NCI-H526 (cell line): ENCODE results near the gene RPL21.
A peak's percentile ranks its signal among the peaks of the same experiment; 100 is the strongest.
"Not testable (repeated sequence)": the region's sequence is repeated elsewhere in the genome, so short reads cannot be mapped to it uniquely, and the experiment has no call there.

Experiments
- DNase-seq, 2 experiments: peaks; one replicate each; lab custom pipeline; 2025; lab: John Stamatoyannopoulos, UW

The RPL21 gene

GRCh38 chr13:27251166-27252091, at the start of gene RPL21:
Gene RPL21, plus strand, starts transcription at chr13:27251558. Its CDS starts 2,219 bp downstream, at chr13:27253777.
- DNase-seq: peak; percentile 92 to 99

GRCh38 chr13:27201661-27202060, 49.7 kb upstream of the RPL21 start:
- DNase-seq: no peak

- no peak for DNase-seq
These were observed 48.2 kb upstream of the RPL21 start for GRCh38 chr13:27203186-27203585.

- peak in 1 of 2 experiments; percentile 40 for DNase-seq
These were observed 47.5 kb upstream of the RPL21 start for GRCh38 chr13:27203854-27204253.

- no peak for DNase-seq
These were observed 42.8 kb upstream of the RPL21 start for GRCh38 chr13:27208514-27208913.

- DNase-seq: no peak
These were observed 40.1 kb upstream of the RPL21 start for GRCh38 chr13:27211271-27211670.

- DNase-seq: no peak
These were observed 39.5 kb upstream of the RPL21 start for GRCh38 chr13:27211771-27212364.

GRCh38 chr13:27213386-27213785, 38.0 kb upstream of the RPL21 start:
- not testable (repeated sequence) for DNase-seq

- not testable (repeated sequence) for DNase-seq
These were observed 33.6 kb upstream of the RPL21 start for GRCh38 chr13:27217791-27218190.

GRCh38 chr13:27218861-27219260, 32.5 kb upstream of the RPL21 start:
- not testable (repeated sequence) for DNase-seq

DNA sequence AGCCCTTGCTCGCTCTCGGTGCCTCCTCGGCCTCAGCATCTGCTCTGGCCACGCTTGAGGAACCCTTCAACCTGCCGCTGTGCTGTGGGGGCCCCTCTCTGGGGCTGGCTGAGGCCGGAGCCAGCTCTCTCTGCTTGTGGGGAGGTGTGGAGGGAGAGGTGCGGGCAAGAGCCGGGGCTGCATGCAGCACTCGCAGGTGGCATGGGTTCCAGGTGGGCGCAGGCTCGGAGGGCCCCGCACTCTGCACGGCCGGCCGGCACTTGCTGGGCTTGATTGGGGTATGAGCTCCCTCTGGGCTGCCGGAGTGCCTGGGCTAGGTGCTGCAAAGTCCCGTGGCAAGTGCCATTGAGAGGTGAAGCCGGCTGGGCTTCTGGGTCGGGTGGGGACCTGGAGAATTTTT, 31.7 kb upstream of the RPL21 start:
- no peak for DNase-seq

DNA sequence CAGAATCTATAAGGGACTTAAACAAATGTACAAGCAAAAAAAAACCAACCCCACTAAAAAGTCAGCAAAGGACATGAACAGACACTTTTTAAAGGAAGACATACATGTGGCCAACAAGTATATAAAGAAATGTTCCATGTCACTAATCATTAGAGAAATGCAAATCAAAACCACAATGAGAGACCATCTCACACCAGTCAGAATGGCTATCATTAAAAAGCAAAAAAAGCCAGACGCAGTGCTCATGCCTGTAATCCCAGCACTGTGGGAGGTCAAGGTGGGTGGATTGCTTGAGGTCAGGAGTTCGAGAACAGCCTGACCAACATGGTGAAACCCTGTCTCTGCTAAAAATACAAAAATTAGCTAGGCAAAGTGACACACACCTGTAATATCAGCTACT, 29.3 kb upstream of the RPL21 start:
- peak in 1 of 2 experiments; percentile 14 for DNase-seq

- no peak for DNase-seq
These were observed 24.4 kb upstream of the RPL21 start for GRCh38 chr13:27226991-27227390.

DNA sequence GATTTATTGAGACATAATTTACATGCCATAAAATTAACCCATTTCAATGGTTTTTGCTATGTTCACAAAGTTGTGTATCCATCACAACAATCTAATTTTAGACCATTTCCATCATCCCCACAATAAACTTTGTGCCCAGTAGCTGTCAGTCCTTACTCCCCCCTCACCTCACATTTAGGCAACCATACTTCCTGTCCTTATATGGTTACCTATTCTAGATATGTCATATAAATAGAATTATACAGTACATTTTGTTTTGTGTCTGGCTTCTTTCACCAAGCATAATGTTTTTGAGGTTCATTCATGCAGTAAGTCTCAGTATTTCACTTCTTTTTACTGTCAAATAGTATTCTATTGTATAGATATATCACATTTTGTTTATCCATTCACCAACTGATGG, 23.2 kb upstream of the RPL21 start:
- DNase-seq: no peak

DNA sequence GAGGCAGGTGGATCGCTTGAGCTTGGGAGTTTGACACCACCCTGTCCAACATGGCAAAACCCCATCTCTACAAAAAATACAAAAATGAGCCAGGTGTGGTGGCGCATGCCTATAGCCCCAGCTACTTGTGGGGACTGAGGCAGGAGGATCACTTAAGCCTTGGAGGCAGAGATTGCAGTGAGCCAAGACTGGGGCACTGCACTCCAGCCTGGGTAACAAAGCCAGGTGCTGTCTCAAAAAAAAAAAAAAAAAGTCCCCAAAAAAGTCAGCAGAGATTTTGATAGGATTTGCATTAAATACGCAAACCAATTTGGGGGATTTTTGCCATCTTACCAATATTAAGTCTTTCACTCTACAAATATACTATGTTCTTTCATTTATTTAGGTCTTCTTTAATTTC, 21.7 kb upstream of the RPL21 start:
- no peak for DNase-seq

DNA sequence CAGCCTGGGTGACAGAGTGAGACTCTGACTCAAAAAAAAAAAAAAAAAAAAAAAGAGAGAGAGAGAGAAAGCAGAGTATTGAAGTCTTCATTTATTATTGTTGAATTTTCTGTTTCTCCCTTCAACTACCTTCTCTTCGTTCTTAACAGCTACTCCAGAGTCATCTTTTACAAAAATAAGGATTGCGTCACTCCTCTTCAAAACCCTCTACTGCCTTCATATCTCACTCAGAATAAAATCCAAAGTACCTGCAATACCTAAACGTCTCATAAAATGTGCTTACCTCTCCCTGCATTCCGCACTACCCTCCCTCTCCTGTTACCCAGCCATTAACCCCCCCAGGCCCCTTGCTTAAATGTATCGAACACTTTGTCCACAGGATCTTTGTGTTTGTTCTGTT, 17.4 kb upstream of the RPL21 start:
- no peak for DNase-seq

GRCh38 chr13:27236478-27236877, 14.9 kb upstream of the RPL21 start:
- DNase-seq: no peak

DNA sequence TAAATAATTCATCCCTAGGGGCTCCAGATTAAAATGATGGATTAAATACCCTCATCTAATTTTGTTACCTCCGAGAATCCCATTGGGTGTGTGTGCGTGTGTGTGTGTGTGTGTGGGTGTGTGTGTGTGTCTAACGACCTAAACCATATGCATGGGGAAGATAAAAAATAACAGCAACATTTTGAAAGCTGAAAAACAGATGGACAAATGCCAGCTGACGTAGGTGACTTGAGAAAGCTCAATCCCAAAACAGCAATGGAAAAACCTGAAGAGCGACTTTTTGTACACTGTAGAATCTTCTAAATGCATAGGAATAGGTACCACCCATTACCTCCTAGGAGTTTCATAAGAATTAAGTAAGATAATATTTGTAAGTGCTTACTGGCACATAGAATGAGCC, 8.7 kb upstream of the RPL21 start:
- no peak for DNase-seq

DNA sequence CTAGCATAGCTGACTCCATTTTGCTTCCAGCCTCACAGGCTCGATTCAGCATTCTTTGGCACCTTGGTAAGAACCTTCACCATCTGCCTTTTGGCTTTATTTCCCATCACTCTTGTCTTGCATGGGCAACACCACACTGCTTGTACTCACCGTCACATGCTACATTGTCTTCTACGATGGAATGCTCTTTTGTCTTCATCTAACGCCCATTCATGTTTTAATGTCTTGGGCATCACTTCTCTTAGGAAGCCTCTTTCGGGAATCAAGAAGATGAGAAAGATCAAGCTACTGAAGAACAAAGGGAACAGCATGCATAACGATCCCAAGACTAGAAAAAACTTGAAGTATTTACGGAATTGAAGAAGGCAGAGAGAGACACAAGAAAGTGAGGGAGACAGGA, 5.7 kb upstream of the RPL21 start:
- no peak for DNase-seq

DNA sequence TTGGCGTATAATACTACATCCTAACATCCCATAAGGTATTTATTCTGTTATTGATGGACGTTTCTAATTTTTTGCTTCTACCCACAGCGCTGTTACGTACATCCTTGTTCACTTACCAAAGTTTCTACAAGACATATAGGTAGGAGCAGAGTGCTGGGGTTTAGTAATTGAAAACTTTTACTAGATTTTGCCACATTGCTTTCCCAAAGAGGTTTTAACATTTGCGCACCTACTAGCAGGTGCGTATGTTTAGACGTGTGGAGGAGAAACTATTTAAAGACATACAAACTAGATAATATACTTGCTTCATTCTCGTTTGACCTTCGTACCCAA, 559 bp upstream of the RPL21 start:
- no peak for DNase-seq

- no peak for DNase-seq
These were observed 1.1 kb downstream of the RPL21 start for GRCh38 chr13:27252467-27252866.

GRCh38 chr13:27257233-27257568, 5.8 kb downstream of the RPL21 start:
- DNase-seq: no peak

DNA sequence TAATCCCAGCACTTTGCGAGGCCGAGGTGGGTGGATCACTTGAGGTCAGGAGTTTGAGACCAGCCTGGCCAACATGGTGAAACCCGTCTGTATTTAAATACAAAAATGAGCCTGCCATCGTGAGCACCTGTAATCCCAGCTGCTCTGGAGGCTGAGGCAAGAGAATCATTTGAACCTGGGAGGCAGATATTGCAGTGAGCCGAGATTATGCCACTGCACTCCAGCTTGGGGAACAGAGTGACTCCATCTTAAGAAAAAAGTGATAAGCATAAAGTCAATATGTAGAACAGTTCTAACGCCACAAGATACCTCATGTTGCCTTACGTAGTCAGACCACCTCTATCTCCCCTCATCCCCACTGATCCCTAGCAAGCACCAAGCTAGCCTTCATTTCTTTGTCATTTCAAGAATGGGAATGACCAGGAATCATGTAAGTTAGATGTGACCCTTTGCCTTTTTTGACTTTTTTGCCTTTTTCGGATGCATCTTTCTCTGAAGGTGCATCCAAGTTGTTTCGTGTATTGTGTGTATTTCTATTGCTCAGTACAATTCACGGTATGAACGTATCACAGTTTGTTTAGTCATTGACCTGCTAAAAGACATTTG, 6.4 kb downstream of the RPL21 start:
- no peak for DNase-seq
